H9 (cell line): ENCODE results near the gene WEE1. TPM values are rescaled to one million over a fixed set of nuclear protein-coding genes. Genes with fewer than 3 reads are reported as not detected.

Experiments used
- DNase-seq: peaks from one replicate; pipeline ENCODE4 v3.0.0-alpha.2; 2017
- H2AFZ ChIP-seq: one replicate; pipeline ENCODE4 v1.6.1; 2013; ENCODE audit warnings: mild to moderate bottlenecking, low read length, control low read depth, moderate library complexity
- H2AK5ac ChIP-seq: 2 replicates; pipeline ENCODE4 v1.6.1; 2013; ENCODE audit warnings: low read length, control low read depth, mixed read lengths; ENCODE audit not compliant: insufficient read length
- H2BK120ac ChIP-seq: one replicate; pipeline ENCODE4 v1.6.1; 2013; ENCODE audit warnings: low read depth, mild to moderate bottlenecking, low read length, control low read depth, inconsistent platforms; ENCODE audit not compliant: poor library complexity, severe bottlenecking
- H2BK12ac ChIP-seq: 2 replicates; pipeline ENCODE4 v1.6.1; 2013; ENCODE audit warnings: low read length, control low read depth, mixed read lengths, low read depth; ENCODE audit not compliant: insufficient read length
- H2BK15ac ChIP-seq: 2 replicates; pipeline ENCODE4 v1.6.1; 2013; ENCODE audit warnings: low read depth, low read length, control low read depth
- H2BK20ac ChIP-seq: one replicate; pipeline ENCODE4 v1.6.1; 2013; ENCODE audit warnings: low read depth, mild to moderate bottlenecking, low read length, control low read depth, inconsistent platforms; ENCODE audit not compliant: poor library complexity, severe bottlenecking
- H2BK5ac ChIP-seq: 2 replicates; pipeline ENCODE4 v1.6.1; 2013; ENCODE audit warnings: low read length, control low read depth, mixed read lengths; ENCODE audit not compliant: insufficient read length
- H3K14ac ChIP-seq: 2 replicates; pipeline ENCODE4 v1.6.1; 2013; ENCODE audit warnings: low read length, control low read depth; ENCODE audit not compliant: insufficient read depth
- H3K18ac ChIP-seq: 2 replicates; pipeline ENCODE4 v1.6.1; 2013; ENCODE audit warnings: low read depth, mild to moderate bottlenecking, mixed read lengths, low read length, control low read depth; ENCODE audit not compliant: insufficient read length
- H3K23ac ChIP-seq: 2 replicates; pipeline ENCODE4 v1.6.1; 2013; ENCODE audit warnings: low read length, control low read depth, mixed read lengths, low read depth; ENCODE audit not compliant: insufficient read length
- H3K23me2 ChIP-seq: 2 replicates; pipeline ENCODE4 v1.6.1; 2013; ENCODE audit warnings: low read depth, mild to moderate bottlenecking, mixed read lengths, low read length, control low read depth; ENCODE audit not compliant: insufficient read length, poor library complexity, severe bottlenecking
- H3K27ac ChIP-seq: 2 replicates; pipeline ENCODE4 v1.5.1; 2013; ENCODE audit warnings: low read length, control low read depth, mixed read lengths, low read depth; ENCODE audit not compliant: insufficient read length
- H3K27me3 ChIP-seq: 2 replicates; pipeline ENCODE4 v1.6.1; 2013; ENCODE audit warnings: low read length, control low read depth, inconsistent platforms; ENCODE audit not compliant: insufficient read depth
- H3K4ac ChIP-seq: 2 replicates; pipeline ENCODE4 v1.6.1; 2013; ENCODE audit warnings: low read depth, mild to moderate bottlenecking, control low read depth, inconsistent platforms, low read length, moderate library complexity
- H3K4me1 ChIP-seq: 2 replicates; pipeline ENCODE4 v1.6.1; 2013; ENCODE audit warnings: low read length, control low read depth, inconsistent platforms; ENCODE audit not compliant: insufficient read depth
- H3K4me2 ChIP-seq: 2 replicates; pipeline ENCODE4 v1.6.1; 2013; ENCODE audit warnings: low read length, control low read depth, mixed read lengths; ENCODE audit not compliant: insufficient read length, insufficient read depth
- H3K56ac ChIP-seq: 2 replicates; pipeline ENCODE4 v1.6.1; 2013; ENCODE audit warnings: low read depth, mild to moderate bottlenecking, mixed read lengths, low read length, control low read depth; ENCODE audit not compliant: insufficient read length
- H3K79me1 ChIP-seq: 2 replicates; pipeline ENCODE4 v1.6.1; 2013; ENCODE audit warnings: low read depth, mild to moderate bottlenecking, moderate library complexity, low read length, control low read depth, inconsistent platforms; ENCODE audit not compliant: insufficient read depth, poor library complexity, severe bottlenecking
- H3K79me2 ChIP-seq: 2 replicates; pipeline ENCODE4 v1.6.1; 2013; ENCODE audit warnings: low read length, control low read depth, inconsistent platforms; ENCODE audit not compliant: insufficient read depth
- H3K9ac ChIP-seq: 2 replicates; pipeline ENCODE4 v1.6.1; 2013; ENCODE audit warnings: low read length, control low read depth, mixed read lengths; ENCODE audit not compliant: insufficient read length; ENCODE audit errors: extremely low read depth
- H3K9me3 ChIP-seq: one replicate; pipeline ENCODE4 v1.6.1; 2013; ENCODE audit warnings: low read depth, low read length, inconsistent platforms; ENCODE audit not compliant: control insufficient read depth
- H3T11ph ChIP-seq: one replicate; pipeline ENCODE4 v1.6.1; 2013; ENCODE audit warnings: mild to moderate bottlenecking, low read length, control low read depth, inconsistent platforms
- H4K20me1 ChIP-seq: one replicate; pipeline ENCODE4 v1.6.1; 2013; ENCODE audit not compliant: control insufficient read depth, insufficient read length, insufficient read depth
- H4K5ac ChIP-seq: 2 replicates; pipeline ENCODE4 v1.6.1; 2013; ENCODE audit warnings: low read depth, mild to moderate bottlenecking, mixed read lengths, low read length, control low read depth; ENCODE audit not compliant: insufficient read length
- H4K8ac ChIP-seq: replicated peaks from 2 replicates; pipeline ENCODE4 v1.6.1; 2013; ENCODE audit warnings: low read length, control low read depth, mixed read lengths, low read depth; ENCODE audit not compliant: insufficient read length
- H4K91ac ChIP-seq: 2 replicates; pipeline ENCODE4 v1.6.1; 2013; ENCODE audit warnings: low read depth, mild to moderate bottlenecking, moderate library complexity, mixed read lengths, low read length, control low read depth; ENCODE audit not compliant: insufficient read length
- H3K27ac Mint-ChIP-seq, 3 experiments: 2 replicates in 2 of 3; 3 replicates in 1 of 3; pipeline ENCODE4 v1.8.0; 2020 to 2021; ENCODE audit warnings: mixed read lengths in 3 of 3, mild to moderate bottlenecking in 1 of 3, moderate library complexity in 1 of 3
- H3K27me3 Mint-ChIP-seq: 2 replicates; pipeline ENCODE4 v1.8.0; 2021; ENCODE audit warnings: low read depth, mild to moderate bottlenecking, moderate library complexity, mixed read lengths
- H3K36me3 Mint-ChIP-seq, 3 experiments: 2 replicates in 2 of 3; 3 replicates in 1 of 3; pipeline ENCODE4 v1.8.0; 2020 to 2021; ENCODE audit warnings: low read depth in 3 of 3, mixed read lengths in 3 of 3; ENCODE audit not compliant: insufficient read depth in 1 of 3
- H3K4me1 Mint-ChIP-seq, 2 experiments: 2 replicates each; pipeline ENCODE4 v1.8.0; 2020; ENCODE audit warnings: mixed read lengths in 2 of 2
- H3K4me3 Mint-ChIP-seq, 2 experiments: 2 replicates in 1 of 2; 3 replicates in 1 of 2; pipeline ENCODE4 v1.8.0; 2020 to 2021; ENCODE audit warnings: mild to moderate bottlenecking in 2 of 2, mixed read lengths in 2 of 2, moderate library complexity in 1 of 2
- H3K9me3 Mint-ChIP-seq, 2 experiments: 2 replicates in 1 of 2; 3 replicates in 1 of 2; pipeline ENCODE4 v1.8.0; 2020; ENCODE audit warnings: mild to moderate bottlenecking in 2 of 2, mixed read lengths in 2 of 2, moderate library complexity in 1 of 2
- CTCF ChIP-seq: fragments of 200-600 bp; sonication (generic); conservative IDR thresholded peaks from 3 replicates; pipeline ENCODE4 v1.8.0; 2021; ENCODE audit warnings: antibody characterized with exemption, mild to moderate bottlenecking
- WGBS: extraction: QIAGEN DNeasy Blood & Tissue Kit; methylation state at CpG from one replicate; pipeline ENCODE4 v1.1.7; 2013; ENCODE audit warnings: missing lambda C conversion rate, low lambda C conversion rate, mixed read lengths; ENCODE audit not compliant: insufficient read length; ENCODE audit errors: extremely low coverage; 5-methylcytosine and 5-hydroxymethylcytosine counted together
- total RNA-seq: library from RNA; stranded (reverse); gene quantifications from 2 replicates; pipeline ENCODE4 v1.2.1, GENCODE V29; 2021

Gene WEE1
- total RNA-seq, 1 experiment from 2014 or later: 142 TPM

DNA sequence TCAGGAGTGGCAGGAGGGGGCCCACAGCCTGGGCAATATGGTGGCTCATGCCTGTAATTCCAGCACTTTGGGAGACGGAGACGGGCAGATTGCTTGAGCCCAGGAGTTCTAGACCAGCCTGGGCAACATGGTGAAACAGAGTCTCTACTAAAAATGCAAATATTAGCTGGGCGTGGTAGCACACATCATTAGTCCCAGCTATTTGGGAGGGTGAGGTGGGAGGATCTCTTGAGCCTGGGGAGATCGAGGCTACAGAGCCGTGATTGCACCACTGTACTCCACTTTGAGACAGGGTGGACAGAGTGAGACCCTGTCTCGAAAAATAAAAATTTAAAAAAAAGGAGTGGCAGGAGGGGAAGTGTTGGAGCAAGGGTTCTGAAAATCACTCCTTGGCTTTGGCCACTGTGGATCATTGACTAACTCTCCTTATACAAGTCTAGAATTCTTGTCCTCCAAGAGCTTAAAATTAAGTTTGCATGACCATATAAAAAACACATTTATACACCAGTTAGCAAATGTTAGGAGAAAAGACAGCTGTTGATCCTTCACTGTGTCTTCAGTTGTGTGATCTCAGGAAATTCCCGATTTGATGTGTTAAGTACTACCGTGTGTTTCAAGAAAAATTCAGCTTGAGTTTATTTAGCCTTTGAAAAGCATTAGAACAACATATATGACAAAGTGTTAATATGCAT is 2.3 kb upstream of the WEE1 start:
- no peak overlapping the region for H3K4me2 ChIP-seq

More for the DNA sequence above, 2.3 kb upstream of the WEE1 start:
- WGBS: no CpG with 5 or more reads among the region's 8 CpGs
- no peaks in the 10 kb centered on the region for H3K27me3 ChIP-seq
- H2BK12ac ChIP-seq: no peak overlapping the region
- no peak overlapping the region for H4K5ac ChIP-seq
- no peak for TF ChIP-seq CTCF
- H3K18ac ChIP-seq: peak overlapping the region; percentile 61
- no peak overlapping the region for H2BK120ac ChIP-seq
- H3K4me3 Mint-ChIP-seq: peak overlapping the region in 1 of 2 experiments; percentile 80; a peak in 2 of 5 replicates
- no peak overlapping the region for H2AK5ac ChIP-seq
- H2AFZ ChIP-seq: no peak overlapping the region
- no peak overlapping the region for H3K27ac ChIP-seq
- H3K4me1 ChIP-seq: peaks cover 7% of the 10 kb centered on the region; the same call in 1 of the 2 replicates
- peaks cover 18 to 19% (median 18%) of the 10 kb centered on the region in 3 experiments for H3K36me3 Mint-ChIP-seq
- H4K20me1 ChIP-seq: no peaks in the 10 kb centered on the region
- H3K4ac ChIP-seq: no peak overlapping the region
- H4K8ac ChIP-seq: no peak overlapping the region
- H3K79me1 ChIP-seq: no peaks in the 10 kb centered on the region
- H3K56ac ChIP-seq: no peak overlapping the region
- no peak overlapping the region for H3K23ac ChIP-seq
- no peak for DNase-seq
- no peak overlapping the region for H2BK15ac ChIP-seq
- H2BK20ac ChIP-seq: no peak overlapping the region
- H3K9me3 Mint-ChIP-seq: peaks cover 0 to 8% of the 10 kb centered on the region in 2 experiments; a peak in 1 of 5 replicates
- H2BK5ac ChIP-seq: no peak overlapping the region
- peaks cover 12% of the 10 kb centered on the region for H3K23me2 ChIP-seq
- H4K91ac ChIP-seq: no peak overlapping the region
- H3K9me3 ChIP-seq: no peaks in the 10 kb centered on the region
- H3K79me2 ChIP-seq: peaks cover 16% of the 10 kb centered on the region
- H3T11ph ChIP-seq: no peak overlapping the region
- H3K27ac Mint-ChIP-seq: peak overlapping the region in 1 of 3 experiments; percentile 77; a peak in 1 of 7 replicates
- H3K14ac ChIP-seq: no peak overlapping the region
- H3K27me3 Mint-ChIP-seq: no peaks in the 10 kb centered on the region
- no peak overlapping the region for H3K9ac ChIP-seq
- peaks cover 42 to 44% of the 10 kb centered on the region in 2 experiments for H3K4me1 Mint-ChIP-seq
